HL-60 (cell line): ENCODE data around the gene SF3B1.

ENCODE experiments used
- CTCF ChIP-seq: IDR thresholded peaks from one replicate; pipeline ENCODE4 v1.5.1; 2011; ENCODE audit warnings: low read length, control low read depth, inconsistent platforms; ENCODE audit not compliant: insufficient read depth
- GABPA ChIP-seq: IDR thresholded peaks from 2 replicates; pipeline ENCODE4 v1.6.1; 2012; ENCODE audit warnings: low read depth
- POLR2AphosphoS5 ChIP-seq: IDR thresholded peaks from 2 replicates; pipeline ENCODE4 v1.6.1; 2012; ENCODE audit warnings: low read depth
- SPI1 ChIP-seq: IDR thresholded peaks from 2 replicates; pipeline ENCODE4 v1.6.1; 2012; ENCODE audit warnings: low read depth, mild to moderate bottlenecking, borderline replicate concordance
- TF ChIP-seq, protein P1 (sequence below): IDR thresholded peaks from 2 replicates; pipeline ENCODE4 v1.6.1; 2012; ENCODE audit warnings: low read depth; ENCODE audit not compliant: insufficient replicate concordance

GRCh38 chr2:197455428-197455827, 20.6 kb upstream of the SF3B1 start:
- TF ChIP-seq GABPA = no peak
- no peak for TF ChIP-seq CTCF
- TF ChIP-seq, protein P1, sequence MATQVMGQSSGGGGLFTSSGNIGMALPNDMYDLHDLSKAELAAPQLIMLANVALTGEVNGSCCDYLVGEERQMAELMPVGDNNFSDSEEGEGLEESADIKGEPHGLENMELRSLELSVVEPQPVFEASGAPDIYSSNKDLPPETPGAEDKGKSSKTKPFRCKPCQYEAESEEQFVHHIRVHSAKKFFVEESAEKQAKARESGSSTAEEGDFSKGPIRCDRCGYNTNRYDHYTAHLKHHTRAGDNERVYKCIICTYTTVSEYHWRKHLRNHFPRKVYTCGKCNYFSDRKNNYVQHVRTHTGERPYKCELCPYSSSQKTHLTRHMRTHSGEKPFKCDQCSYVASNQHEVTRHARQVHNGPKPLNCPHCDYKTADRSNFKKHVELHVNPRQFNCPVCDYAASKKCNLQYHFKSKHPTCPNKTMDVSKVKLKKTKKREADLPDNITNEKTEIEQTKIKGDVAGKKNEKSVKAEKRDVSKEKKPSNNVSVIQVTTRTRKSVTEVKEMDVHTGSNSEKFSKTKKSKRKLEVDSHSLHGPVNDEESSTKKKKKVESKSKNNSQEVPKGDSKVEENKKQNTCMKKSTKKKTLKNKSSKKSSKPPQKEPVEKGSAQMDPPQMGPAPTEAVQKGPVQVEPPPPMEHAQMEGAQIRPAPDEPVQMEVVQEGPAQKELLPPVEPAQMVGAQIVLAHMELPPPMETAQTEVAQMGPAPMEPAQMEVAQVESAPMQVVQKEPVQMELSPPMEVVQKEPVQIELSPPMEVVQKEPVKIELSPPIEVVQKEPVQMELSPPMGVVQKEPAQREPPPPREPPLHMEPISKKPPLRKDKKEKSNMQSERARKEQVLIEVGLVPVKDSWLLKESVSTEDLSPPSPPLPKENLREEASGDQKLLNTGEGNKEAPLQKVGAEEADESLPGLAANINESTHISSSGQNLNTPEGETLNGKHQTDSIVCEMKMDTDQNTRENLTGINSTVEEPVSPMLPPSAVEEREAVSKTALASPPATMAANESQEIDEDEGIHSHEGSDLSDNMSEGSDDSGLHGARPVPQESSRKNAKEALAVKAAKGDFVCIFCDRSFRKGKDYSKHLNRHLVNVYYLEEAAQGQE = no peak
- TF ChIP-seq POLR2AphosphoS5 = no peak
- no peak for TF ChIP-seq SPI1
